GM13976 (cell line): ENCODE results near the gene SPATA1.

Experiments
- DNase-seq: peaks from one replicate; pipeline ENCODE4 v3.0.0; 2012; ENCODE audit warnings: low spot score
- in situ Hi-C: fragments of 300-500 bp; cut with MboI; formaldehyde crosslinking; loops from one replicate; pipeline ENCODE4 v1.12.0; 2022; ENCODE audit warnings: low sequenced_read_pairs, mixed read lengths, inconsistent platforms; ENCODE audit not compliant: unreplicated experiment
- TF ChIP-seq, protein P1 (sequence below): IDR thresholded peaks from 2 replicates; pipeline ENCODE4 v1.5.1; 2012; ENCODE audit warnings: borderline replicate concordance, mild to moderate bottlenecking; ENCODE audit not compliant: insufficient read depth; ENCODE audit errors: extremely low read depth, missing control alignments, control extremely low read depth

SPATA1 gene

DNA sequence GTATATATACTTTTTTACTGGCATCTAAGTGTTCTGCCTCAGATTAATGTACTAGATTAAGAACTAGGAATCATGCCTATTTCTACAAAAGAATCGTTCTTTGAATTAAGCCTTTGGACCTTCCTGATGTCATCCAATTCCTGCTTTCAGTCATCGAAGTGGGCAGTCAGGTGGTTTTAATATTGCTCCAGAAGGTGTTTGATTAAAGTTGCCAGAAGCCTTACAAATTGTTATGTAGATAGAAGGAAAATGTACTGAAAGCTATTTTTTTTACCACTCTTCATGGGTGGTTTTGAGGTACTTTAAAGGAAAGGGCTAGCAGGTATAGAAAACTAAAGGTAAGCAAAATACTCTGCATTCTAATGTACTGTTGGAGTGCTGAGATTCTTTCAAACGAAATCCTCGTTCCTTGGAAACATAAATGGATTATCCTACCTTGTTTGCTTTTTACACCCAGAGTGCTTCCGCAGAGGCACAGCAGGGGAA, 67.3 kb downstream of the SPATA1 start:
- in situ Hi-C loops = no loop called here
- TF ChIP-seq, protein P1, sequence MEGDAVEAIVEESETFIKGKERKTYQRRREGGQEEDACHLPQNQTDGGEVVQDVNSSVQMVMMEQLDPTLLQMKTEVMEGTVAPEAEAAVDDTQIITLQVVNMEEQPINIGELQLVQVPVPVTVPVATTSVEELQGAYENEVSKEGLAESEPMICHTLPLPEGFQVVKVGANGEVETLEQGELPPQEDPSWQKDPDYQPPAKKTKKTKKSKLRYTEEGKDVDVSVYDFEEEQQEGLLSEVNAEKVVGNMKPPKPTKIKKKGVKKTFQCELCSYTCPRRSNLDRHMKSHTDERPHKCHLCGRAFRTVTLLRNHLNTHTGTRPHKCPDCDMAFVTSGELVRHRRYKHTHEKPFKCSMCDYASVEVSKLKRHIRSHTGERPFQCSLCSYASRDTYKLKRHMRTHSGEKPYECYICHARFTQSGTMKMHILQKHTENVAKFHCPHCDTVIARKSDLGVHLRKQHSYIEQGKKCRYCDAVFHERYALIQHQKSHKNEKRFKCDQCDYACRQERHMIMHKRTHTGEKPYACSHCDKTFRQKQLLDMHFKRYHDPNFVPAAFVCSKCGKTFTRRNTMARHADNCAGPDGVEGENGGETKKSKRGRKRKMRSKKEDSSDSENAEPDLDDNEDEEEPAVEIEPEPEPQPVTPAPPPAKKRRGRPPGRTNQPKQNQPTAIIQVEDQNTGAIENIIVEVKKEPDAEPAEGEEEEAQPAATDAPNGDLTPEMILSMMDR = no peak
- DNase-seq = peak; percentile 20

DNA sequence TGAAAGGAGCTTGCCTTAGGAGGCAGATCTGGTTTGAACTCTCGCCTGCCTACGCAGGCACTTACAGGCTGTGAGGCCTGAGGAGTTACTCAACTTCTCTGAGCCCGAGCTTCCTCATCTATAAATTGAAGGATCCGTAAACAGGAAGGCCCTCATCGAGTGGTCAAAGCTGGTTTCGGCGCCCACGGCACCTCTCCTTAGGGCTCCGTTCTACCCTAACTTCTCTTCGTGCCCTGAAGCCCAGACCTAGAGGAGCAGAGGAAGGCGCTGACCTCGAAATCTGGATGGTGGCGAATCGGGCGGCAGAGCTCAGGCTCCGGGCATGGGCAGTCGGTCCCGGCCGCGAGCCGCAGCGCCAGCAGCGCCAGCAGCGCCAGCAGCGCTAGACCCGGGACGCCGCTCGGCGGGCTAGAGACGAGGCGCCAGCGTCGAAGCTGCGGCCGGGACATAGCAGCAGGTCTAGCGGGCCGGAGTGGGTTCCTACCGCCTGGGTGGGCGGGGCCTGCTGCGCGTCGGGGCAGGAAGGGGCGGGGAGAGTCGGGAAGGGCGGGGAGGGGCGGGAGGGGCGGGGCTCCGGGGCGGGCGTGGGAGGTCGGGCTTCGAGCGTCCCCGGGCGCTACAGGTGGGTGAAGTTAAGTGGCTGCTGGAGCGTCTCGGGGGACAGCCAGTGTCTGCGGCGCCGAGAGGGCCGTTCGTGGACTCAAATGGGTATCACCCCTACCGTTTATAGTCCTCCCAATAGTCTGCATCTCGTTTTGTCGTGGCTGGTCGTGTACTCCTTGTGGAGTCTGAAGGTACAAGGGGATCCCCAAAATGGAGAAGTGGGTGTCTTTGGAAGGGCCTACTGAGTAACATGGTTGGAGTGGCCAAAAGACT, 68.0 kb downstream of the SPATA1 start, which contains the start of gene CTBS:
Gene CTBS, minus strand, starts transcription at position 474 of the 876 bp plus-strand sequence. Its CDS starts 25 bp downstream, at position 449.
- DNase-seq = peak; percentile 98
- in situ Hi-C loops = no loop called here
- TF ChIP-seq, protein P1 = no peak

DNA sequence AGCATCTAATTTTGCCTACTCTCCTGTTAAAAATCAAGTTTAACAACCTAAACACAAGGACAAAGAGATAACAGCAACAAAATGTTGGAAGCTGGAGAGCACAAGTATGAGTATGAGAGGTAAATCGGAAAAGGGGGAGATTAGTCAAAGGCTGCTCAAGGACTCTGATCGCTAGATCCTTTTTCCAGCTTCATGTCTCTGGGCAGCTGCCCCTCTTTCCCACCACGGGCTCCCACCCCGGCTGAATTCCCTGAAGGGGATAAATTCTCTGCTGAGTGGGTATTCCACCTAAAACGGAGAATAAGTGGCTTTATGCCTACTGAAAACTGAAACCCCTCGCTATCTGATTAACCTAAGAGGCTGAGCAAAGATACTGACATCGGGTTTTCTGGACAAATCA, 68.8 kb downstream of the SPATA1 start:
- in situ Hi-C loops = no loop called here
- DNase-seq = no peak
- TF ChIP-seq, protein P1 = no peak

- in situ Hi-C loops = no loop called here
- no peak for DNase-seq
- TF ChIP-seq, protein P1 = no peak
Measured at GRCh38 chr1:84581648-84582047, 75.5 kb downstream of the SPATA1 start.

DNA sequence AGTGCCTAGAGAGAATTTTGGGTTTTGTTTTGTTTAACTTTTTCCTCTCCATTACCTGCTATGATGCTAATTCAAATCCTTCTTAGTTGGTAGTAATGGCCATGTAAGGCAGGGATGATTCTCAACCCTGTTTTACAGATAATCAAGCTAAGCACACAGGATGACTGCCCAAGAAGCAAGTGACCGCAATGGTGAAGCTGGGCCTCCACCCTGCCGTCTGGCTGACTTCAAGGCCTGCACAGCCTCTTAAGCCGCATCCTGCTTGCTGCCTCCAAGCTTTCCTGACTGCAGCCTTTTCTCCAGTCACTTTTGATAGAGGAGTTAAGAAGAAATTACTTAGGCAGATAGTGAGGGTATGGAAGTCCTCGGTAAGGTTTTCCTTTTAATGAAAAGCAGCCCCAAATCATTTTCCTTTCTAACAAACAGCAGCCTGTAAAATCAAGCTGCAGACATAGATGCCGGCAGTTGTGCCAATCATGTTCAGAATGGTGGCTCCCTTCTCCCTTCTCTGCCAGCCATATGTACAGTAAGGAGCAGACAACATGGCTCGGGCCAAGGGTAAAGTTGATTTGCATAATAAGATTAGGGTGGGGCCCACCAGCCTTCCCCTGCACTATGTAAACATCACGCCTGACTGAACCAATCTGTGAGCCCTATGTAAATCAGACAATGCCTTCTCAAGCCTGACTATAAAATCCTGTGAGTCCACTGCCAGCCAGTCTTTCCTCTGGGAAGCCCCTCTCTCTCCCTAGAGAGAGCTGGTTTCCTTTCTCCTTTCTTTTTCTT, 76.8 kb downstream of the SPATA1 start:
- no peak for DNase-seq
- TF ChIP-seq, protein P1 = no peak
- in situ Hi-C loops = no loop called here

- in situ Hi-C loops = no loop called here
- TF ChIP-seq, protein P1 = no peak
Measured at GRCh38 chr1:84583648-84584047, 77.5 kb downstream of the SPATA1 start.

More at GRCh38 chr1:84583648-84584047, 77.5 kb downstream of the SPATA1 start:
- no peak for DNase-seq
